ENCODE measurements around the gene QRFP.

The QRFP gene

GRCh38 chr9:130890870-130891687 lies 5.5 kb downstream of the QRFP start:
- DNase-seq (ENCODE audit: low read depth in 2 of 2): no peak

GRCh38 chr9:130890124-130890523 lies 6.5 kb downstream of the QRFP start:
- no peak for DNase-seq (ENCODE audit: low read depth in 2 of 2)

GRCh38 chr9:130888146-130888885 lies 8.3 kb downstream of the QRFP start:
- no peak for DNase-seq (ENCODE audit: low read depth in 2 of 2)

- DNase-seq (ENCODE audit: low read depth in 2 of 2): no peak
These were observed 9.0 kb downstream of the QRFP start for GRCh38 chr9:130887494-130888144.

GRCh38 chr9:130886981-130887380 lies 9.6 kb downstream of the QRFP start:
- DNase-seq (ENCODE audit: low read depth in 2 of 2): no peak

- DNase-seq (ENCODE audit: low read depth in 2 of 2): no peak
These were observed 10.9 kb downstream of the QRFP start for GRCh38 chr9:130885484-130886375.

- no peak for DNase-seq (ENCODE audit: low read depth in 2 of 2)
These were observed 11.8 kb downstream of the QRFP start for GRCh38 chr9:130884542-130885483.

- no peak for DNase-seq (ENCODE audit: low read depth in 2 of 2)
These were observed 12.5 kb downstream of the QRFP start for GRCh38 chr9:130884111-130884531.

GRCh38 chr9:130883479-130883878 lies 13.1 kb downstream of the QRFP start:
- DNase-seq (ENCODE audit: low read depth in 2 of 2): no peak

GRCh38 chr9:130882696-130883225 lies 13.9 kb downstream of the QRFP start:
- no peak for DNase-seq (ENCODE audit: low read depth in 2 of 2)

GRCh38 chr9:130881516-130881915 lies 15.1 kb downstream of the QRFP start:
- no peak for DNase-seq (ENCODE audit: low read depth in 2 of 2)

- DNase-seq (ENCODE audit: low read depth in 2 of 2): no peak
These were observed 15.9 kb downstream of the QRFP start for GRCh38 chr9:130880599-130881220.

- no peak for DNase-seq (ENCODE audit: low read depth in 2 of 2)
These were observed 16.7 kb downstream of the QRFP start for GRCh38 chr9:130879863-130880411.

- DNase-seq (ENCODE audit: low read depth in 2 of 2): no peak
These were observed 18.3 kb downstream of the QRFP start for GRCh38 chr9:130878295-130878694.

- no peak for DNase-seq (ENCODE audit: low read depth in 2 of 2)
These were observed 19.3 kb downstream of the QRFP start for GRCh38 chr9:130877300-130877699.

- no peak for DNase-seq (ENCODE audit: low read depth in 2 of 2)
These were observed 21.8 kb downstream of the QRFP start for GRCh38 chr9:130874783-130875182.

- no peak for DNase-seq (ENCODE audit: low read depth in 2 of 2)
These were observed 22.6 kb downstream of the QRFP start for GRCh38 chr9:130873966-130874365.

GRCh38 chr9:130872912-130873503 lies 23.6 kb downstream of the QRFP start:
- DNase-seq (ENCODE audit: low read depth in 2 of 2): no peak

- no peak for DNase-seq (ENCODE audit: low read depth in 2 of 2)
These were observed 24.1 kb downstream of the QRFP start for GRCh38 chr9:130872508-130872907.

Measured in stimulated activated CD4-positive, alpha-beta T cell treated with anti-CD3 and anti-CD28 coated beads, Interleukin-4, amount 100 ng/mL, for 48 hours (primary cell).